ENCODE results near the gene SMYD5. TPM values are rescaled to one million over a fixed set of nuclear protein-coding genes. Genes with fewer than 3 reads are reported as not detected.

The SMYD5 gene
- total RNA-seq, 1 donor from 2014 or later, result 15.4 TPM

DNA sequence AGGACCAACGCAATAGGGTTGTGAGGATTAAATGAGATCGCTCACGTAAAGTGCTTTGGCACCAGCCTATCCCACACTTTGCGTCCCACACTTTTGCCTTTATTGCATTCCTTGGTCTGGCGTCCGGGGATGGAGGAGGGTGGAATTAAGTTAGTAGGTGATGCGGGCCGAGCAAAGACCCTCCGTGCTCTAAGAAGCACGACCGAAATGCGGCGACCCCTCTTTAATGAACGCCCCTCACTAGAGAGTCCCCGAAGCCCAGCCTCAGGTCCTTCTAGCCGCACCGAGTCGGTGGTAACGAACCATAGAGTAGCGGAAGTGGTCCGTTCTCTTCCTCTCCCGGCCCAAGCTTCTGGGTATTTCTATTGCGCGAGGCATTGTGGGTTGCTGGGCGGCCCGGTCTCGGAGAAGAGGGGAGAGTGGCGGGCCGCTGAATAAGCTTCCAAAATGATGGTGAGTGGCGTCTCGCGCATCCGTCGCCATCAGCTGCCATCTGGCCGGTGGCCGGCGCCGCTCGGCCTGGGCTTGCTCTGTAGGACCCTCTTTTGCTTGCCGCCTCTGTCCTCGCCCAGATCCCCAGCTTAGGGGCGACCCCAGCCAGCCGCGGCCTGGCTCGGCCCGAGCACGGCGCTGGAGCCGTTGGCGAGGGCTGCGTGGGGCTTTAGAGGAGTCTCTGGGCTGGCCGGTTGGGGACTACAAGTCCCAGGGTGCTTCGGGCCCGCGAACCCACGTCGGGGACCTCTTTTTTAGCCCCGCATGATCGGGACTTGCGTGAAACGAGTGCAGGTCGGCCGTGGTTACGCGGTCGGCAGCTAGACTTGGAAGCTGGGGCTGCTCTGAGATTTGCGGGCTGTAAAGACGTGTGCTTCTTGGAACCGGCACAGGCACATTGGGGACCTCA is 20.1 kb downstream of the SMYD5 start, which contains the start of gene CCT7:
Gene CCT7 (plus strand): TSS at position 377 of the 901 bp plus-strand sequence. CDS start 71 bp downstream, at position 448.
- ATAC-seq (peak; percentile 89), DNase-seq (peak; percentile 87)
- intact Hi-C loops (cut with micrococcal nuclease), result no loop called here

DNA sequence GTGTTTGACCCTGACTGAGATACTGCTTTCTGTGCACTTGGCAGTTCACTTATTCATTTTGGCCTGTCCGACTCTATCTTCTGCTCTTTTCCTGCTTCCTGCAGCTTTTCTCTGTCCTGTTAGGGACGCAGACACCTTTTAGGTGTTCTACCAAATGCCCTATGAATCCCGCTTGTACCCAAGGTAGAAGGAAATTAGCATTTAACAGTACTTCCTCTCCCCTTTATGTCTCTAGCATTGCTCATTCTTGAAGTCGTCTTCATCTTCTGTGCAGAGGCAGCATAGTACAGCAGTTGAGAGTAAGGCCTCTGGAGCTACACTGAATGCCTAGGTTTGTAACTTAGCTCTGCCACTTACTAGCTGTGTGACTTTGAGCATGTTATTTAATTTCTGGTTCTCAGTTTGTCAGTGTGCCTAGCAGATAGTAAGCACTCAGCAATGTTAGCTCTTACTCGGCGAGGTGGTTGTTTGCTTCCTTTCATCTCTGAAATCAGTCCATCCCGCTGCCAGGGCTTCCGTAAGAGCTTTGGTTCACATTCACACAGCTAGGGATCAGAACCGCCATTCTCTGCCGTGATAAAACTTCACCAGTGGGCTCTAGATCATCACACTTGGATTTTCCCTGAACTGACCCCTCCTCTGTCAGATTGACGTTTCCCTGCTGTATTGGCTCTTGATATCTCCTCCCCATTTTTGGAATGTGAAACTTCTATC is 21.4 kb downstream of the SMYD5 start:
- intact Hi-C loops (cut with micrococcal nuclease), result no loop called here
- ATAC-seq (no peak), DNase-seq (no peak)

DNA sequence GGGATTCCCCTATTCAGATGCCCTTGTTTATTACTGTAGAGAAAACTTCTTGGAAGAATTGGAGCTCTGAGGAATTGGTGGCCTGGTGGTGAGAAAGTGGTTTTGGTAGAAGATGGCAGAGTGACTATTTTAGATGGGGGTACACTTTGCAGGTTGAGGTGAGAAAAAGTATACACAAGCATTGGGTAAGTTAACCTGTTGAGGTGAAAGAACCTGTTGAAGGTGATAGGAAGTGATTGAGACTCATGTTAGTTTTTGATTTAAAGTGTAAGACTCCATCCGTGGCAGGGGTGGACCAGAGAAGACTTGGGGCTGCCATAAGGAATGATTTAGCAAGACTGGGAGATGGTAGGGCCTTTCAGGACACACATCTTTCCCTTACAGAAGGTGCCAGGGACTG is 23.1 kb downstream of the SMYD5 start:
- ATAC-seq, result no peak
- no peak for DNase-seq
- intact Hi-C loops (cut with micrococcal nuclease), result no loop called here

DNA sequence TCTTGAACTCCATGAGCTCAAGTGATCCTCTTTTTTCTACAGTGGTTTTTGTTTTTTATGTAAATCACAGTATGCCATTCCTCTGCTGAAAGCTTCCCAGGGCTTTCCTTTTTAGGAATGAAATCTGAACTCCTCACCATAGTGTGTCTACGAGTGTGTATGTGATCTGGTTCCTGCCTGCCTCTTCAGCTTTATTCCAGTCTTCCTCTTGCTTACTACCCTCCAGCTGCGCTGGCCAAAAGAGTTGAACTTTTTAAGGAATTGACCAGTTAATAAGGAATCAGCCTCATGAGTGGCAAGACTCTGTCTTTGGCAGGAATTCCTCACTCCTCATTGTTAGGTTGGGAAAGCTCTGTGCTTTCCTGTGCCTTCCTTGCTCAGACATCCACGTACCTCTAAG is 24.1 kb downstream of the SMYD5 start:
- ATAC-seq (no peak), DNase-seq (no peak)
- intact Hi-C loops (cut with micrococcal nuclease), result no loop called here

DNA sequence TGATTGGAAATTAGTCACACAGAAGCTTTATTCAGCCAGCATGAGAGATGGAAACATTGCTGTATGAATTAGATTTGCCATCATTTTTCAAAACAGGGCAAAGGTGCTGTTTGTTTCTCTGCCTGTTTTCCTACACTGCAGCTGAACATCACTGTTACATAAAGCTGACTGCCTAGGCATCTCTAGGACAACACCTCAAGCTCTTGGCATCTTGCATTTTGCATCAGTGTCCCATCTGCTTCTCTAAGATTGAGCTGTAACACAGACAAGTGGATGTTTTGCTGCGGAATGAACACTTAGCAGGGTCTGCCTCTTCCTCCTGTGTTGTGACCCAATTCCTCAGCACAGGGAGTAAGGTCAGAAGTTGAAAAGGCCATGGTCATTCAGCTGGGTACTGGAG is 24.9 kb downstream of the SMYD5 start:
- no peak for DNase-seq
- ATAC-seq, result no peak
- intact Hi-C loops (cut with micrococcal nuclease), result no loop called here

DNA sequence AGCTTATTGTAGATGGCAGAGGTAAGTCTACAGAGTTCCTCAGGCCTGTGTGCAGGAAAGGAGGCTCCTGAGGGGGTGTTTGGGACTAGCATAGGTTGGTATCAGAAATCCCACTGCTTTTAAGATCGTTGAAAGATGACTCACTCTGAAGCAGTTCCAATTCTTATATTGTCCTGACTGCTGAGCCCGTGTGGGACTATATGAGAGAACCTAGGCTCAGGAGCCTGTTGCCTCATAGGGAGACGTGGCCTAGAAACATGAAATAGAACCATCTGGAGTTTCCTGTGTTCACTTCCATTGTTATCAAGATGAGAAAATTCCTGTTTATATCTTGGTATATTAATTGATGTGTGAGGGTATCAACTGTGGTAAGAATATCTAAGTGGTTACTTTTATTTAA is 25.7 kb downstream of the SMYD5 start:
- no peak for ATAC-seq
- intact Hi-C loops (cut with micrococcal nuclease), result no loop called here
- no peak for DNase-seq

DNA sequence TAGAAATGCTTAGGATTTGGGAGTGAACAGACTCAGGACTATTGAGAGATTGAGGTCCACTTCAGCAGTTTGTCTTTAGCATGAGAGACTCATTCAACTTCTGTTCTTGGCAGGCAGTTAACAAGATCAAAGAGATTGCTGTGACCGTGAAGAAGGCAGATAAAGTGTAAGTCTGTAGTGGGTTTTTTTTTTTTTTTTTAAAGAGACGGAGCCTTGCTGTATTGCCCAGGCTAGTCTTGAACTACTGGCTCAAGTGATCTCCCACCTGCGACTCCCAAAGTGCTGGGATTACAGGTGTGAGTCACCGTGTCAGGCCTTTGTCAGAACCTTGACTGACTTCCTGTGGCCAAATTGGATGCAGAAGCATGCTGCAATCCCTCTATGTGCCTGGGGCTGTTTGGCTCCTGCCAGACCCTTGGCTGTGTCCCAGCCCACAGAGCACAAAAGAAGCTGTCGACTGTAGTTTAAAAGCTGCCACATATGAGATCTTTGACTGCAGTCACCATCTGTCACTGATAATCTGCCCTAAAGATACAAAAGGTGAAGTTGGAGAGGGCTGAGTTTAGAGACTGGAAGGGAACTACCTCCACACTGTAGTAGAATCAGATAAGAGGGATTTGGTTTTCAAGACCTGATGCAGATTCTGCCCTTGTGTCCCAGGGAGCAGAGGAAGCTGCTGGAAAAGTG is 30.0 kb downstream of the SMYD5 start:
- intact Hi-C loops (cut with micrococcal nuclease), result no loop called here
- DNase-seq (no peak), ATAC-seq (peak; percentile 81)

DNA sequence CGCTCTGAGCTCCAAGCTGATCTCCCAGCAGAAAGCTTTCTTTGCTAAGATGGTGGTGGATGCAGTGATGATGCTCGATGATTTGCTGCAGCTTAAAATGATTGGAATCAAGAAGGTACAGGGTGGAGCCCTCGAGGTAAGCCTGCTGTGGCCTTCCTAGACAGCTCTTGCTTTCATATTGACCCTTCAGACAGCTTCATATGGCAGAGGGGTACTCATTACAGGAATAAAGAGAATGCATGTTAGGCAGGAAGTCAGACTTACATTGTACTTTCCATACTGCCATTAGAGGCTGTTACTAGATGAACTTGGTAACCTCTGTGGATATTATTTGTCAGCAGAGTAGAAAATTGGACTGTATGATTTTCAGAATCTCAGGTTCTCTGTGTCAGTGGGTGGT is 30.5 kb downstream of the SMYD5 start:
- intact Hi-C loops (cut with micrococcal nuclease), result no loop called here
- no peak for ATAC-seq
- DNase-seq, result no peak

DNA sequence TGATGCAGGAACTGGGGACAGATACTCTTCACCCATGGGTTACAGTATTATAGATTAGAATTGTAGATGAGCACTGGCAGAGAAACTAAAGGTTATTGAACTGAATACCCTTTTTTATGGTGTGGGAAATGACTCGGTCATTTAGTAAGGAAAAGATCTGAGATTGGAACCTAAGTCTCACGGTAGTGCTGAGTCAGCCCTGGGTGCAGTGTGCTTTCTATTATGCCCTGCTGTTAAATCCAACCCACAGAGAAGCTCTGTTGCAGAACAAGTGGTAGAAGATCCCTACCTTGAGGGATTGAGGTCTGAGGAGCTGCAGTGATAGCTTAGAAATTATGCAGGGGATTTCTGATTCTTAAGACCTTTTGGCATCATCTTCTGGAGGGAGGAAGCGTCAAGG is 32.8 kb downstream of the SMYD5 start:
- intact Hi-C loops (cut with micrococcal nuclease), result no loop called here
- DNase-seq (no peak), ATAC-seq (no peak)

DNA sequence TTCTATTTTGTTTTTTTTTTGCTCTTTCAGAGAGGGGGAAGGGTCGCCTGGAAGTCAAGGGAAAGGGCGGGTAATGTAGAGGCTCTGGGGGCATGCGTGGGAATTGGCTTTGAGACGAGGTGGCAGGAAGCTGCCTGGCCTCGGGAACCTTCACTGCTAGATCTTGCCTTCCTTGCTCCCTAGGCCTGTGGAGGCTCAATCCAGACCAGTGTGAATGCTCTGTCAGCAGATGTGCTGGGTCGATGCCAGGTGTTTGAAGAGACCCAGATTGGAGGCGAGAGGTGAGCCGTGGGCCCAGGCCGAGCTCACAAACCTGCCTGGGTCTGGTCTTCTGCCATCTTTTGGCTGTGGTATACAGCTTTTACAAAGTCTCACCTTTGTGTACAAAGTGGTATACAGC is 35.6 kb downstream of the SMYD5 start:
- ATAC-seq, result peak; percentile 44
- intact Hi-C loops (cut with micrococcal nuclease), result no loop called here
- DNase-seq, result no peak

DNA sequence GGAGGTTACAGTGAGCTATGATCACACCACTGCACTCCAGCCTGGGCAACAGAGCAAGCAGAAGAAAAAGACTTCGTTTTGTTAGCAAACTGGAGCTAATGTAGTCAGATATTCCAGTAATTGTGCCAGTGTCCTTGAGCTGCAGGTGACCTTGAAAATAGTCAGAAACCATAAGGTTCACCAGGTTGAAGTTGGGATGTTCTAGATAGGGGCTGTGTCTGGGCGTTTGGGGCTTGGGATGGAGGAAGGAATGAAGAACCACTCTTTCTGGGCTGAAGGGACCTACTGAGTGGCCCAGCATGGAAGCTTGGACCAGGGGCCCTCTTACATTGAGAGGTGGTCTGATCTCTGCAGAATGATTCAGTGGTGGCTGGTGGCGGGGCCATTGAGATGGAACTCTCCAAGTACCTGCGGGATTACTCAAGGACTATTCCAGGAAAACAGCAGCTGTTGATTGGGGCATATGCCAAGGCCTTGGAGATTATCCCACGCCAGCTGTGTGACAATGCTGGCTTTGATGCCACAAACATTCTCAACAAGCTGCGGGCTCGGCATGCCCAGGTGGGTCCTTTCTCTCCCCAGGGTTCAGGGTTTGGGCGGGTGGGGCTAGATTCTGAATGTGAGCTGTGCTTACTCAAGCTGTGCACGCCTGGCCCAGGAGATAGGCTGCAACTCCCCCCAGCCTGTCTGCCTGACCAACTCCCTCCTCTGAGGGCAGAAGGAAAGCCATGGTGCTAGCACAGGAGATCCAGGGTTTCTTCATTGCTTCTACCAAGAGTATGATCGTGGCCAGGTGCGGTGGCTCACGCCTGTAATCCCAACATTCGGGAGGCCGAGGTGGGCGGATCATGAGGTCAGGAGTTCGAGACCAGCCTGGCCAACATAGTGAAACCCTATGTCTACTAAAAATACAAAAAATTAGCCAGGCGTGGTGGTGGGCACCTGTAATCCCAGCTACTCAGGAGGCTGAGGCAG is 37.1 kb downstream of the SMYD5 start:
- intact Hi-C loops (cut with micrococcal nuclease), result no loop called here
- DNase-seq, result no peak
- no peak for ATAC-seq

DNA sequence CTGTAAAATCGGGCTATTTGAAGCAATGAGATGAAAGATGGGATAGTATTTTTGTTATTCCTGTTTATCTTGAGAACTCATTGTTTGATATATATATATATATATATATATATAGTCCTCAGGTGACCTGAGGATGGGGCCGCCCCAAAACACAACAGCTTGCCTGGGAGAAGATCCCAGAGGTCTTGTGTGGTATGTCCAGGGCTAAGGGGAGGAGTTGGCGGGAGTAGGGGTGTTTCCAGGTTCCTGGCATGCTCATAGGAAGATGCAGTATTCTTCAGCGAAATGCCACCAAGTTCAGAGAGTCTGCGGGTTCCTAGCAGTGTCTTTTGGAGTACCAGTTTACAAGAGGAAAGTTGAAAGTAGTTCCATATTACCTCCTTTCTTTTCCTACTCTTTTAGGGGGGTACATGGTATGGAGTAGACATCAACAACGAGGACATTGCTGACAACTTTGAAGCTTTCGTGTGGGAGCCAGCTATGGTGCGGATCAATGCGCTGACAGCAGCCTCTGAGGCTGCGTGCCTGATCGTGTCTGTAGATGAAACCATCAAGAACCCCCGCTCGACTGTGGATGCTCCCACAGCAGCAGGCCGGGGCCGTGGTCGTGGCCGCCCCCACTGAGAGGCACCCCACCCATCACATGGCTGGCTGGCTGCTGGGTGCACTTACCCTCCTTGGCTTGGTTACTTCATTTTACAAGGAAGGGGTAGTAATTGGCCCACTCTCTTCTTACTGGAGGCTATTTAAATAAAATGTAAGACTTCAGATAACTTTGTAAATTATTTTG is 38.4 kb downstream of the SMYD5 start:
- DNase-seq (no peak), ATAC-seq (no peak)
- intact Hi-C loops (cut with micrococcal nuclease), result no loop called here

DNA sequence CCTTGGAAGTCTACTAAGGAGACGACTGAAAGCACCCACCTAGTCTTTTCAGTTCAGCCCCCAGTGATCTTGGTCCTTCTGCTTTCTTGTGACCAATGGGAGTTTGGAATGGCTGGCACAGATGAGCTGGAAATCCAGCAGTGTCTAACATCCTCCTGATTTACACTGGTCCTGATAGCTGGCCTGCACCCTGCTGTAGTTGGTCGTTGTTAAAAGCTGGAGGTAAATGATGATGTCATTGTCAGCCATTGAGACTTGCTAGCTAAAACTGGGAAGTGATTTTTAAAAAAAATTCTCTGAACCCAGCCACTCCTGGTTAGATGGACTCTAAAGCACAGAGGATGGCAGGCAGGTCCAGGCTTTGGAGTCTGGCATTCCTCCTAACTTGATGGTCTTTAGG is 39.4 kb downstream of the SMYD5 start:
- no peak for DNase-seq
- intact Hi-C loops (cut with micrococcal nuclease), result no loop called here
- ATAC-seq, result no peak

DNA sequence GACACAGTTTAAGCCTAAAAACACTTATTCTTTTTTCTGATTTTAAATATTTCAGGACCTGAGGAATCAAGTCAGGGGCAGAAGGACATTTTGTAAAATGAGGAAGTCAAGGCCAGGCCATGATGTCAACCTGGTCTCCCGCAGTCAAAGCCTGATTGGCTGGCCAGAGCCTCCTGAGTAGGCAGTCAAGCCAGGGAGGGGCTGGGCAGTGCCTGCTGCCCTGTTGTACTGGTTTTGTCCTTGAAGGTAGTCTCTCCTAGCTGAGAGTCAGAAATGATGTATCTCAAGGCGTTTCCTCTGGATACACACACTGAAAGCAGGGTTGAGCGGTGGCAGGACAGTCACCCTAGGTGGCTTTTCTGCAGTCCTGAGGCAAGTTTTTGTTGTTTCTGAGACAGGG is 39.9 kb downstream of the SMYD5 start:
- ATAC-seq (no peak), DNase-seq (no peak)
- intact Hi-C loops (cut with micrococcal nuclease), result no loop called here

DNA sequence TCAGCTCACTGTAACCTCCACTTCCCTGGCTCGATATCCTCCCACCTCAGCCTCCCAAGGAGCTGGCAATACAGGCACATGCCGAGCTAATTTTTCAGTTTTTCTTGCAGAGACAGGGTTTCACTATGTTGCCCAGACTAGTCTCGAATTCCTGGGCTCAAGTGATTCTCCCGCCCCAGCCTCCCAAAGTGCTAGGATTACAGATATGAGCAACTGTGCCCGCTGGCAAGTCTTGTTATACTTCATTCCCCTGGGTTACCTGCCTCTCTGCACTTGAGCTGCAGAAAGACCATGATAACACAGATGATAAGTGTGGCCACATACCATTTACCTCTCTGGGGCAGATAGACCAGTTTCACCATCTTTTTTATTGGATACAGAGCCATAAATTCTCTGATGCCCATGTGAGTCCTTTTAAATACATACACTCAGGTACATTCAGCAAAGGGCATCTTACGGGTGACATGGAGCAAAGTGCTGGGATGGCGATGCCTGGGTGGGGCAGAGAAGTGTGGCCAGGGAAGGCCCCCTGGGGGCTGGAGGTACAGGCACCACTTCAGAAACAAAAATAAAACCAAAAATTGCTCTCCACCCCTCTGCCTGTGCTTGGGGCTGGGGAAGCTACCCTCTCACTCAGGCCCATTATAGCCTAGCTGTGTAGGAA is 40.4 kb downstream of the SMYD5 start:
- ATAC-seq, result no peak
- intact Hi-C loops (cut with micrococcal nuclease), result no loop called here

DNA sequence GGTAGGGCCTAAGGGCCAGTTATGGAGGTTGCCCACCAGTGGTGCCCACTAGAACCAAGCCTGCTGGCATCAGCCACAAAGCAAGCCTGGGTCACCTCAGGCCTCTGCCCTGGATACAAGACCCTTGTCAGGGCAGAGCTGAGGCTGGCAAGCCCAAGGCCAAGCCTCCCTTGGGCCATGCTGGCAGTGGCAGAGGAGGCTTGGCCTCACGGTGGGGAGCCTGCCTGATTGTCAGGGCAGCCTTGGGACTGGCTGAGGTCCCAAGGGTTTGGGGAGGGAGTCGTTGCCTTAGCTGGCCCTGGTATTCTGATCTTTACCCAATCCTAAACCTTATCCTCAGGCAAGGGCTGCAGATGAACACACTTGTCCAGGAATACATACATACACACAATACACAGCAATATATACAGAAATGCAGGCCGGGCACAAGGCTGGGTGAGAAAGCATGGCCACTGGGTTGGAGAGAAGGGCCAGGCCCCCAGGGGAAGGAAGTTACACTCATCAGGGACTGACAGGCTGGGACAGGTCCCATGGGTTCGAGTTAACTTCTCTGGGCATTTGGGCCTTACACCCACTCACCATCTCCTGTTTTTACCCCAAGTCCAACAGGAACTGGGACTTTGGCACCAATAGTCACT is 41.1 kb downstream of the SMYD5 start:
- intact Hi-C loops (cut with micrococcal nuclease), result no loop called here
- no peak for ATAC-seq

More for the DNA sequence above, 40.4 kb downstream of the SMYD5 start:
- no peak for DNase-seq

More for the DNA sequence above, 41.1 kb downstream of the SMYD5 start:
- DNase-seq, result no peak
